ENCODE measurements around the gene SPAG9.

SPAG9 gene

DNA sequence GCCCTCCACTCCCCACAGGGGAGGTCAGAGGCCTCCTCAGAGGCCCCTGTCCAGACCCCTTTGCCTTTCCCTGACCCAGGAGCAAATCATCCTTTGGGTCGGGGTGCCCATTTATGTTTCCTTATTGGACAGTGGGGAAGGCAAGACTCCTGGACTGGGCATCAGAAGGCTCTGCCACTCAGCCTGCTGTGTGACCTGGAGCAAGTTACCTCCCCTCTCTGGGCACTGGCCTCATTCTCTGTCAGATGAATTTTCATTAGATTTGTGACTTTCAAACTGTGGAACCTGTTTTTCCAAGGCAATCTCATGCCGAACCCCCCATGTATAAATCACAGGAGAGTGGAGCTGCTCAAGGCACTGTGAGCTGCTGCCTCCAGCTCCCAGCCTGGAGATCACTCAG is 207.5 kb downstream of the SPAG9 start:
- Histone ChIP-seq H3K27ac (ENCODE audit: extremely low read depth, low read depth, low read length) (no peak overlapping the region), H3K9me3 (ENCODE audit: control insufficient read depth, insufficient read depth, low read depth, low read length) (no peaks in the 10 kb centered on the region), H3K36me3 (ENCODE audit: control insufficient read depth in 2 of 2, insufficient read depth in 1 of 2, low read length in 2 of 2) (no peaks in the 10 kb centered on the region), H3K4me3 (ENCODE audit: low read depth, low read length) (no peak overlapping the region), H3K4me1 (ENCODE audit: control insufficient read depth, insufficient read depth, low read length) (no peaks in the 10 kb centered on the region; the same call in 1 of the 2 replicates)
- ChIA-PET CTCF (no interaction called here), POLR2A (interaction anchor here (4.3 kb wide), 1 partner anchor 47 kb away, joined by 24 read pairs; the partner anchor contains the start of gene TOB1)
- no peak for TF ChIP-seq ZNF548 (tag by site-specific recombination; IDR thresholded peaks at IDR 0.05)
- peak; percentile 71; the same call in 1 of the 2 replicates for TF ChIP-seq ZNF768 (tag by site-specific recombination; IDR thresholded peaks at IDR 0.05)
- TF ChIP-seq ZNF335 (tag by site-specific recombination; conservative IDR thresholded peaks at IDR 0.05), result no peak
- TF ChIP-seq ZNF791 (tag by site-specific recombination; IDR thresholded peaks at IDR 0.05), result no peak
- no peak for TF ChIP-seq ZNF560 (tag by site-specific recombination; IDR thresholded peaks at IDR 0.05; ENCODE audit: borderline replicate concordance)
- no peak for TF ChIP-seq ZNF169 (tag by site-specific recombination; IDR thresholded peaks at IDR 0.05)
- TF ChIP-seq SP3 (tag by site-specific recombination; IDR thresholded peaks at IDR 0.05), result no peak
